Activated naive CD8-positive, alpha-beta T cell treated with anti-CD3 and anti-CD28 coated beads, Interleukin-2, amount 10 ng/mL, durations not matched to agents 7 days and 5 days (primary cell): Measurements from ENCODE around the gene CRIM1. TPM values are rescaled to one million over a fixed set of nuclear protein-coding genes. Genes with fewer than 3 reads are reported as not detected.

Experiments used
- ATAC-seq: fragments of 150-1000 bp; cut with Tn5 transposase; one replicate; pipeline ENCODE4 v1.10.0; 2021; ENCODE audit warnings: low read depth, moderate library complexity
- POLR2A ChIA-PET: fragments of 350-600 bp; sonication (Branson Sonifier 250); formaldehyde crosslinking; loops from one replicate; lab custom pipeline; 2021; ENCODE audit warnings: antibody characterized with exemption; lab: Charles Lee
- DNase-seq: peaks from one replicate; pipeline ENCODE4 v3.0.0; 2021
- H3K27ac Mint-ChIP-seq: one replicate; pipeline ENCODE4 v1.8.0; 2022; ENCODE audit warnings: mild to moderate bottlenecking, mixed read lengths
- H3K27me3 Mint-ChIP-seq: one replicate; pipeline ENCODE4 v1.8.0; 2022; ENCODE audit warnings: mild to moderate bottlenecking, moderate library complexity, mixed read lengths
- H3K36me3 Mint-ChIP-seq: one replicate; pipeline ENCODE4 v1.8.0; 2021; ENCODE audit warnings: mild to moderate bottlenecking, mixed read lengths
- H3K4me1 Mint-ChIP-seq: one replicate; pipeline ENCODE4 v1.8.0; 2021; ENCODE audit warnings: mixed read lengths
- H3K4me3 Mint-ChIP-seq: one replicate; pipeline ENCODE4 v1.8.0; 2022; ENCODE audit warnings: mild to moderate bottlenecking, moderate library complexity, mixed read lengths
- H3K9me3 Mint-ChIP-seq: one replicate; pipeline ENCODE4 v1.8.0; 2021; ENCODE audit warnings: mixed read lengths
- total RNA-seq, 2 experiments: library from RNA; stranded (reverse); gene quantifications; one replicate each; pipeline ENCODE4 v1.2.3, GENCODE V29; 2021

The CRIM1 gene
- total RNA-seq, 2 experiments from 2014 or later = 3.2 to 3.5 TPM

- Mint-ChIP-seq H3K27me3 (peaks cover 4% of the 10 kb centered on the region), H3K27ac (no peak overlapping the region), H3K36me3 (no peaks in the 10 kb centered on the region), H3K4me3 (no peak overlapping the region), H3K9me3 (no peaks in the 10 kb centered on the region), H3K4me1 (peaks cover 4% of the 10 kb centered on the region)
- POLR2A ChIA-PET = no interaction called here
- ATAC-seq (no peak), DNase-seq (no peak)
Measured at GRCh38 chr2:36336321-36336720, 19.3 kb upstream of the CRIM1 start.

- no peak overlapping the region for H3K4me3 Mint-ChIP-seq
- peaks cover 4% of the 10 kb centered on the region for H3K27me3 Mint-ChIP-seq
- peaks cover 4% of the 10 kb centered on the region for H3K4me1 Mint-ChIP-seq
- no peak overlapping the region for H3K27ac Mint-ChIP-seq
- ATAC-seq (peak; percentile 33), DNase-seq (no peak)
- no peaks in the 10 kb centered on the region for H3K36me3 Mint-ChIP-seq
- no peaks in the 10 kb centered on the region for H3K9me3 Mint-ChIP-seq
- POLR2A ChIA-PET = no interaction called here
Measured at GRCh38 chr2:36337354-36337753, 18.2 kb upstream of the CRIM1 start.

- Mint-ChIP-seq H3K36me3 (no peaks in the 10 kb centered on the region), H3K27ac (no peak overlapping the region), H3K4me3 (no peak overlapping the region), H3K4me1 (peaks cover 4% of the 10 kb centered on the region), H3K27me3 (peaks cover 4% of the 10 kb centered on the region), H3K9me3 (no peaks in the 10 kb centered on the region)
- POLR2A ChIA-PET = no interaction called here
- ATAC-seq = no peak
- no peak for DNase-seq
Measured at GRCh38 chr2:36338124-36338826, 17.3 kb upstream of the CRIM1 start.

GRCh38 chr2:36338827-36339145 lies 16.8 kb upstream of the CRIM1 start:
- Mint-ChIP-seq H3K27me3 (peaks cover 7% of the 10 kb centered on the region), H3K4me3 (no peak overlapping the region), H3K9me3 (no peaks in the 10 kb centered on the region), H3K36me3 (no peaks in the 10 kb centered on the region), H3K27ac (no peak overlapping the region), H3K4me1 (peaks cover 4% of the 10 kb centered on the region)
- no peak for ATAC-seq
- POLR2A ChIA-PET = no interaction called here
- DNase-seq = no peak

DNA sequence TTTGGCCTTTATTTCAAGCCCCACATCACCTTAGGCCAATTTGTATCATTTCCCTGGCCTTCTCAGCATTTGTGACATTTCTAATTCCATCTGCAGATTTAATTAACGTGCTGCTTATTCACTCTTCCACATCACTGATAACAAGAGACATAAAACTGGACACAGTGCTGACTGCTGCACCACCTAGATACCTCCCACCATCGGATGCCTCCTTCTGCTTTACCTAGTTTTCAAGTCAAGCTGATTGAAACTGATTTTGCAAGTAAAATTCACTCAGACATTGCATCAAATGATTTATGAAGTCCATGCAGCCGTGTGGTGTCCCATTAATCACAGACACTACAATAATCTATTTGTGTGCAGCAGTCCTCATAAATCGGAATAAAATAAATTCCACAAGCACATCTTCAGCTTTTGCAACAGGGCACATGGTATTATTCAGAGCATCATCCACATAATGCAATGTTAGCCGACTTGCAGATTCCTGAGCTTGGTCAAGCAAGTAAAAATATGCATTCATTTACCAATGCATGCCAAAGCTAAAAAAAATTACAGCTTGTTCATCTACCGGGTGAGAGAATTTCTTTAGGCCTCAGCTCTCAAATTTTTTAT lies 15.9 kb upstream of the CRIM1 start:
- Mint-ChIP-seq H3K4me3 (no peak overlapping the region), H3K9me3 (no peaks in the 10 kb centered on the region), H3K36me3 (no peaks in the 10 kb centered on the region), H3K27me3 (peaks cover 10% of the 10 kb centered on the region), H3K27ac (no peak overlapping the region), H3K4me1 (peaks cover 4% of the 10 kb centered on the region)
- no peak for DNase-seq
- ATAC-seq = no peak
- POLR2A ChIA-PET = no interaction called here

DNA sequence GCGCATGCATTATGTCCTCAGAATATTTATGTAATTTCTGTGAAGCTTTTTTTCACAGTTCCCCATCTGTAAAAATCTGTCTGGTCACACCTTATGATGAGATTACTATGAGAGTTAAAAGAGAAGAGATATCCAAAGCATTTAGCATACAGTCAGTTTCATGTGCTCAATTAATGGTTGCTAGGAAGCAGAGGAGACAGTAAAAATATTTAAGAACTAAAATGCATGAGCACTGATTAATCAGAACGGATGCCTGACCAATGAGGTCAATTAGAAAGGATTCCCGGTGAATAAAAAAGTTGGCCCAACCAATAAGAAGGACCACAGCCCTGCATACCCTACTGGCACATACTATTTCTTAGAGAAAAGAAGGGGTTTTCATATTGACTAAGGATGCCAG lies 12.0 kb upstream of the CRIM1 start:
- ATAC-seq (no peak), DNase-seq (no peak)
- Mint-ChIP-seq H3K4me3 (no peak overlapping the region), H3K36me3 (no peaks in the 10 kb centered on the region), H3K27ac (no peak overlapping the region), H3K27me3 (peaks cover 24% of the 10 kb centered on the region), H3K9me3 (no peaks in the 10 kb centered on the region), H3K4me1 (no peaks in the 10 kb centered on the region)
- POLR2A ChIA-PET = no interaction called here

GRCh38 chr2:36348721-36349120 lies 6.9 kb upstream of the CRIM1 start:
- Mint-ChIP-seq H3K4me3 (no peak overlapping the region), H3K9me3 (no peaks in the 10 kb centered on the region), H3K27me3 (peaks cover 34% of the 10 kb centered on the region), H3K4me1 (peaks cover 2% of the 10 kb centered on the region), H3K36me3 (no peaks in the 10 kb centered on the region), H3K27ac (no peak overlapping the region)
- ATAC-seq (no peak), DNase-seq (no peak)
- POLR2A ChIA-PET = no interaction called here

DNA sequence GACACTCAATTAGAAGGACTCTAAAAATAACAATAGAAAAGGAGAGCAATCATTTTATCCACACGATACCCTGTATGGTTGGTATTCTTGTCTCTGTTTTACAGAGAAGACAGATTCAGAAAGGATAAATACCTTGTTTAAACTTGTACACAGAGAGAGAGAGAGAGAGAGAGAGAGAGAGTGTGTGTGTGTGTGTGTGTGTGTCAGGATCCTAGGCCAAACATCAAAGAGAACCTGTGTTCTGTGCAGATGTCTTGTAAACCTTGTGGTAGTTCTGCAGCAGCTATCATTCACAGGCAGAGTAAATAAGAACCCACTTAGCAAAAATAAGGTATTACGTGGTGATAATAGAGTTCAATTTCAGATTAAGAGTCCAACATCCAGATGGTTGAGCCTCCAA lies 4.3 kb upstream of the CRIM1 start:
- Mint-ChIP-seq H3K4me1 (peaks cover 6% of the 10 kb centered on the region), H3K36me3 (no peaks in the 10 kb centered on the region), H3K27ac (no peak overlapping the region), H3K9me3 (no peaks in the 10 kb centered on the region), H3K27me3 (peaks cover 34% of the 10 kb centered on the region), H3K4me3 (no peak overlapping the region)
- DNase-seq (no peak), ATAC-seq (no peak)
- POLR2A ChIA-PET = no interaction called here

DNA sequence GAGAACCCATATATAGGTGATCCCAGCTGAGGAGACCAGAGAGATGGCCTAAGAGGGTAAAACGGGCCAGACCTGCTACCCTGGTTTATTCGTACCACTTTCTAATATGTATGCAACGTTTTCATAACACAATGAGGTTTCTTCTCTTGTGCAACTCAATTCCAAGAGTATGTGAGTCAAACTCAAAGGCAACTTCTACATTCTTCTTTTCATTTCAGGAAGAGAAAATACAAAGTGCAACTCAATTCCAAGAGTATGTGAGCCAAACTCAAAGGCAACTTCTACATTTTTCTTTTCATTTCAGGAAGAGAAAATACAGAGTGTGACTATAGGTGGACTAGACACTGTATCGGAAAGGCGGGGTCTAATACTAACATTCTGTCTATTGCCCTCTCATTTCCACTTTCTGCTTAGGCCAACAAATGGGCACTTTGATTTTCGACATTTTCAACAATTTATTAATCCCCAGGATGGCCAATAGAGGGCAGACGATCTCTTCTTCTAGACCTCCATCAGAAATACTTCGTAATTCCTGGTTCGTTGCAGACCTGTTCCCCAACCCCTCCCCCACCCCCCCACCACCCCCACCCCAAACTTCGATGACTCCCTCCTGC lies 3.7 kb upstream of the CRIM1 start:
- Mint-ChIP-seq H3K9me3 (no peaks in the 10 kb centered on the region), H3K27ac (no peak overlapping the region), H3K36me3 (no peaks in the 10 kb centered on the region), H3K4me3 (no peak overlapping the region), H3K27me3 (peaks cover 30% of the 10 kb centered on the region), H3K4me1 (peaks cover 6% of the 10 kb centered on the region)
- DNase-seq (no peak), ATAC-seq (no peak)
- POLR2A ChIA-PET = no interaction called here

DNA sequence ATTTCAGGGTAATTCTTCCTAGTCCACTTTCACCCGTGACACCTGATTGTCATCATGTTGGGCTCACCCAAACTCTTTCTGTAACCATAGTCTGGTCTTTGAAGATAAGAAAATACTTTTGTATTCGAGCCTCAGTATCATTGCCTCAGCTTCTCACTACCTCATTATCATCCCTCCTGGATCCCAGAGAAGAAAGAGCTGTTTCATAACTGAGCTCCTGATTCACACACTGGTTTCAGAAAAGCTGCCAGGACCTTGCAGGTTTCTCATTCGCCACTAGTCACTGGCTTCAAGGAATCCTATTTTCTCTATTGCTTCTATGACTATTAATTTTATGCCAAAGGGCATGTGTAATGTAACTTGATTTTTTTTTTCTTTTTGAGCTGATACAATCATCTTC lies 2.9 kb upstream of the CRIM1 start:
- no peaks in the 10 kb centered on the region for H3K36me3 Mint-ChIP-seq
- peaks cover 36% of the 10 kb centered on the region for H3K27me3 Mint-ChIP-seq
- no peak overlapping the region for H3K4me3 Mint-ChIP-seq
- peaks cover 13% of the 10 kb centered on the region for H3K4me1 Mint-ChIP-seq
- POLR2A ChIA-PET = no interaction called here
- no peak for DNase-seq
- no peak for ATAC-seq
- H3K9me3 Mint-ChIP-seq = no peaks in the 10 kb centered on the region
- no peak overlapping the region for H3K27ac Mint-ChIP-seq

DNA sequence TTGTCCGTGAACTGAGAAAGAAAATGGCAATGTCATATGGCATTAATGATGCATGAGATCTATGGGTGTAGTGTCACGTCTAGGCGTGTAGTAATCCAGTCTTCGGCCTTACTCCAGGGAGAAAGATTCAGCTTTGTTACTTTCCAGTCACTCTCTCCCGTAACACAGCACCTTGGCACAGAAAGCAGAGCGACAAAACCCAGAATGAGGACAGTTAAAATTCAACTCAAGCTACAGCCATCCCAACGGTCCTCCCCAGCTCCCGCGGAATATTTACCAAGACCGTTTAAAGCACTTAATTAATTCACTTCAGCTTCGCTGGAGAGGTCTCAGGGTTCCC lies 797 bp upstream of the CRIM1 start:
- H3K4me1 Mint-ChIP-seq = peaks cover 24% of the 10 kb centered on the region
- H3K27ac Mint-ChIP-seq = no peak overlapping the region
- H3K27me3 Mint-ChIP-seq = peaks cover 45% of the 10 kb centered on the region
- no peaks in the 10 kb centered on the region for H3K9me3 Mint-ChIP-seq
- ATAC-seq = no peak
- H3K36me3 Mint-ChIP-seq = no peaks in the 10 kb centered on the region
- POLR2A ChIA-PET = no interaction called here
- no peak for DNase-seq
- H3K4me3 Mint-ChIP-seq = peak overlapping the region; percentile 75

GRCh38 chr2:36355890-36356297 lies 316 bp downstream of the CRIM1 start:
- DNase-seq = no peak
- POLR2A ChIA-PET = interaction anchor here (1.7 kb wide), 1 partner anchor 109 kb away, joined by 3 read pairs; no protein-coding TSS in a partner anchor
- Mint-ChIP-seq H3K36me3 (no peaks in the 10 kb centered on the region), H3K27ac (no peak overlapping the region), H3K9me3 (no peaks in the 10 kb centered on the region), H3K4me3 (peak overlapping the region; percentile 65), H3K27me3 (peaks cover 46% of the 10 kb centered on the region), H3K4me1 (peaks cover 22% of the 10 kb centered on the region)
- ATAC-seq = peak; percentile 55

- Mint-ChIP-seq H3K27me3 (peaks cover 49% of the 10 kb centered on the region), H3K4me1 (peaks cover 22% of the 10 kb centered on the region)
- ATAC-seq = no peak
Measured at GRCh38 chr2:36356298-36356989, 866 bp downstream of the CRIM1 start.

More at GRCh38 chr2:36356298-36356989, 866 bp downstream of the CRIM1 start:
- no peak overlapping the region for H3K27ac Mint-ChIP-seq
- H3K9me3 Mint-ChIP-seq = no peaks in the 10 kb centered on the region
- no peaks in the 10 kb centered on the region for H3K36me3 Mint-ChIP-seq
- peak overlapping the region; percentile 75 for H3K4me3 Mint-ChIP-seq
- POLR2A ChIA-PET = interaction anchor here (1.7 kb wide), 1 partner anchor 110 kb away, joined by 3 read pairs; no protein-coding TSS in a partner anchor
- DNase-seq = peak; percentile 67
